CD14-positive monocyte (primary cell): ENCODE measurements around the gene MYO16. TPM values are rescaled to one million over a fixed set of nuclear protein-coding genes. Genes with fewer than 3 reads are reported as not detected.

Experiments used
- DNase-seq, 3 donors: peaks; one replicate each; pipeline ENCODE4 v3.0.0-alpha.2; 2011 to 2022
- H2AFZ ChIP-seq: 2 replicates; pipeline ENCODE4 v1.6.0; 2012; ENCODE audit warnings: mild to moderate bottlenecking, low read depth, low read length, inconsistent platforms; ENCODE audit not compliant: insufficient read depth, poor library complexity, severe bottlenecking
- H3K27ac ChIP-seq, 2 donors: 1 replicate in 1 of 2; 2 replicates in 1 of 2; pipeline ENCODE4 v1.5.1; 2012 to 2013; ENCODE audit warnings: low read length in 2 of 2, control low read depth in 1 of 2, inconsistent platforms in 1 of 2, low read depth in 1 of 2, mild to moderate bottlenecking in 1 of 2
- H3K27me3 ChIP-seq, 2 donors: one replicate each; pipeline versions ENCODE4 v1.6.0 to v1.6.1; 2011 to 2013; ENCODE audit warnings: low read length in 2 of 2; ENCODE audit not compliant: control insufficient read depth in 2 of 2, insufficient read depth in 2 of 2
- H3K36me3 ChIP-seq, 2 donors: replicated peaks in 1 of 2; 1 replicate in 1 of 2; 2 replicates in 1 of 2; pipeline versions ENCODE4 v1.5.1 to v1.6.1; 2012 to 2013; ENCODE audit warnings: low read length in 2 of 2, control low read depth in 1 of 2, inconsistent platforms in 1 of 2, mild to moderate bottlenecking in 1 of 2; ENCODE audit not compliant: insufficient read depth in 2 of 2, control insufficient read depth in 1 of 2
- H3K4me1 ChIP-seq, 2 donors: 1 replicate in 1 of 2; 2 replicates in 1 of 2; pipeline versions ENCODE4 v1.5.1 to v1.6.1; 2012 to 2013; ENCODE audit warnings: low read length in 2 of 2, control low read depth in 1 of 2, inconsistent platforms in 1 of 2, mild to moderate bottlenecking in 1 of 2, moderate library complexity in 1 of 2; ENCODE audit not compliant: insufficient read depth in 2 of 2, control insufficient read depth in 1 of 2
- H3K4me2 ChIP-seq: replicated peaks from 2 replicates; pipeline ENCODE3; 2012; ENCODE audit warnings: low read length, moderate library complexity, mild to moderate bottlenecking; ENCODE audit not compliant: poor library complexity, severe bottlenecking; ENCODE audit errors: extremely low read depth
- H3K4me3 ChIP-seq, 3 experiments: fragments of 200-600 bp in 1 of 3; sonication (generic) in 1 of 3; replicated peaks in 1 of 3; 1 replicate in 2 of 3; 2 replicates in 1 of 3; pipeline ENCODE4 v1.5.1; 2011 to 2013; ENCODE audit warnings: low read length in 3 of 3, mild to moderate bottlenecking in 3 of 3, control low read depth in 2 of 3, low read depth in 2 of 3, inconsistent platforms in 1 of 3, moderate library complexity in 1 of 3
- H3K79me2 ChIP-seq: 2 replicates; pipeline ENCODE4 v1.6.0; 2012; ENCODE audit warnings: mild to moderate bottlenecking, control low read depth, inconsistent platforms, low read length, moderate library complexity; ENCODE audit not compliant: insufficient read depth
- H3K9ac ChIP-seq: 2 replicates; pipeline ENCODE4 v1.6.0; 2017; ENCODE audit warnings: low read length, mild to moderate bottlenecking; ENCODE audit not compliant: insufficient read depth, poor library complexity, severe bottlenecking
- H3K9me3 ChIP-seq, 2 donors: replicated peaks in 1 of 2; 1 replicate in 1 of 2; 2 replicates in 1 of 2; pipeline versions ENCODE4 v1.5.1 to v1.6.1; 2012 to 2013; ENCODE audit warnings: low read length in 2 of 2, control low read depth in 1 of 2; ENCODE audit not compliant: control insufficient read depth in 1 of 2, insufficient read depth in 1 of 2
- H4K20me1 ChIP-seq: 2 replicates; pipeline ENCODE4 v1.6.0; 2012; ENCODE audit warnings: mild to moderate bottlenecking, low read length, control low read depth, moderate library complexity; ENCODE audit not compliant: insufficient read depth
- H3K27ac Mint-ChIP-seq, 7 donors: one replicate each; pipeline ENCODE4 v1.8.0; 2020; ENCODE audit warnings: mild to moderate bottlenecking in 7 of 7, mixed read lengths in 7 of 7, moderate library complexity in 6 of 7, inconsistent platforms in 2 of 7
- H3K27me3 Mint-ChIP-seq, 3 donors: one replicate each; pipeline ENCODE4 v1.8.0; 2021 to 2022; ENCODE audit warnings: low read depth in 3 of 3, mild to moderate bottlenecking in 3 of 3, mixed read lengths in 3 of 3, moderate library complexity in 3 of 3, inconsistent platforms in 1 of 3
- H3K36me3 Mint-ChIP-seq, 2 donors: one replicate each; pipeline ENCODE4 v1.8.0; 2020; ENCODE audit warnings: mixed read lengths in 2 of 2, inconsistent platforms in 1 of 2, mild to moderate bottlenecking in 1 of 2
- H3K4me1 Mint-ChIP-seq: one replicate; pipeline ENCODE4 v1.8.0; 2020; ENCODE audit warnings: mild to moderate bottlenecking, mixed read lengths
- H3K4me3 Mint-ChIP-seq, 2 donors: one replicate each; pipeline ENCODE4 v1.8.0; 2020; ENCODE audit warnings: mild to moderate bottlenecking in 2 of 2, mixed read lengths in 2 of 2, moderate library complexity in 1 of 2
- H3K9me3 Mint-ChIP-seq, 7 donors: one replicate each; pipeline ENCODE4 v1.8.0; 2020 to 2022; ENCODE audit warnings: mixed read lengths in 7 of 7, mild to moderate bottlenecking in 6 of 7, moderate library complexity in 6 of 7, inconsistent platforms in 2 of 7
- CTCF ChIP-seq: fragments of 200-600 bp; IDR thresholded peaks from one replicate; pipeline ENCODE4 v1.8.0; 2022; ENCODE audit warnings: antibody characterized with exemption, mild to moderate bottlenecking
- WGBS: methylation state at CpG from one replicate; pipeline ENCODE4 v1.1.5; 2013; ENCODE audit warnings: missing lambda C conversion rate; ENCODE audit not compliant: insufficient coverage; 5-methylcytosine and 5-hydroxymethylcytosine counted together
- intact Hi-C, 2 donors: fragments of 100-400 bp; cut with micrococcal nuclease; formaldehyde crosslinking; loops; one replicate each; pipeline versions ENCODE4 v1.15.0 to v1.15.1; 2023
- polyA plus RNA-seq, 3 donors: library from polyadenylated mRNA; depleted of rRNA in 1 of 3; unstranded in 2 of 3; stranded (reverse) in 1 of 3; fragments of 300-500 nt in 2 of 3; fragments of >200 nt in 1 of 3; fragmentation: Illumina TruSeq in 2 of 3; gene quantifications; 1 replicate in 2 of 3; 2 replicates in 1 of 3; pipeline ENCODE4 v1.2.3, GENCODE V29; 2012 to 2021

The MYO16 gene
- polyA plus RNA-seq, 3 donors = not detected

DNA sequence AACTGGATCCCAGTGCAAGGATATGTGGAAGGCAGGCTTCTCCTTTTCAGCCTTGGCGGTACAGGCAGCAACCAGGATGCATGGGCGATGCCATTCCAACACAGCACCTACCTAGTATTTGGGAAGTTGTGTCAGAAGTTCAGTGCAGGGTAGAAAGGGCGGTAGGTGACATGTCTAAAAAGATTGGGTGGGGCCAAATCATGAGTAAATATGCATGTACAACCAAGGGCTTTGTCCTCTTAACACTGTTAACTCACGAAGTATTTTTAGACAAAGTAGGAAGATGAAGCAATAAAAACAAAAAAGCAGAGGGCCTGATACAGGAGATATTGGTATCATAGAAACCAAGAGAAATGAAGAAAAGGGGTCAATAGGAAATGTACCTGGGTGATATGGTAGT lies 392.1 kb downstream of the MYO16 start:
- Histone ChIP-seq H3K79me2 (no peaks in the 10 kb centered on the region), H3K4me1 (no peaks in the 10 kb centered on the region), H3K36me3 (no peaks in the 10 kb centered on the region), H3K27ac (no peak overlapping the region), H3K4me2 (no peak overlapping the region), H3K4me3 (no peak overlapping the region), H3K9ac (no peak overlapping the region), H3K27me3 (no peaks in the 10 kb centered on the region), H2AFZ (no peak overlapping the region), H3K9me3 (peaks cover 0 to 9% of the 10 kb centered on the region in 2 donors), H4K20me1 (no peaks in the 10 kb centered on the region)
- Mint-ChIP-seq H3K27ac (no peak overlapping the region), H3K36me3 (no peaks in the 10 kb centered on the region), H3K9me3 (peaks cover 4 to 13% (median 9%) of the 10 kb centered on the region in 7 donors), H3K27me3 (peaks cover 0 to 2% (median 0%) of the 10 kb centered on the region in 3 donors), H3K4me3 (no peak overlapping the region), H3K4me1 (no peaks in the 10 kb centered on the region)
- WGBS = no CpG with 5 or more reads among the region's 4 CpGs
- no peak for TF ChIP-seq CTCF
- DNase-seq = no peak
- intact Hi-C loops = no loop called here

DNA sequence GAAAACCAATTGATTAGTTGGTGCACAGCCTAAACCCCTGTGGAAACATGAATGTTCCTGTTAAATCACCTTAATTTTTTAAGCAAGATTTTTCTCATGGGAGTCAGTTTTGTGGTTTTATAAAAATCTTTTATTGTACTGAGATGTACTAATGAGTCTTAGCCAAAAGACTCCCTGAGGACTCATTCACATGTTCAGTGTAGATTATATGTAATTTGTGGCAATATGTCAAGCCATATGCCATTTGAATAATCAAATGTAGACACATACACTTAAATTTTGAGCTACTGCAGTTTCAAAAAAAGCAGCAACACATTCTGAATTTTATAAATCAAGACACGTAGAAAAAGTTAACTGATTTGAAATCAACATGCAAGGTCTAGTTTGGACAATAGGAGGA lies 395.2 kb downstream of the MYO16 start:
- Histone ChIP-seq H3K79me2 (no peaks in the 10 kb centered on the region), H3K4me1 (no peaks in the 10 kb centered on the region), H3K27me3 (no peaks in the 10 kb centered on the region), H3K9ac (no peak overlapping the region), H3K4me3 (no peak overlapping the region), H2AFZ (no peak overlapping the region), H3K9me3 (no peaks in the 10 kb centered on the region), H3K4me2 (no peak overlapping the region), H3K36me3 (no peaks in the 10 kb centered on the region), H3K27ac (no peak overlapping the region), H4K20me1 (no peaks in the 10 kb centered on the region)
- Mint-ChIP-seq H3K27ac (no peak overlapping the region), H3K4me3 (no peak overlapping the region), H3K4me1 (no peaks in the 10 kb centered on the region), H3K27me3 (peaks cover 0 to 2% (median 0%) of the 10 kb centered on the region in 3 donors), H3K9me3 (peaks cover 0 to 2% (median 0%) of the 10 kb centered on the region in 7 donors), H3K36me3 (no peaks in the 10 kb centered on the region)
- no peak for TF ChIP-seq CTCF
- intact Hi-C loops = no loop called here
- WGBS = no CpG with 5 or more reads among the region's 1 CpG
- no peak for DNase-seq
